H54 (cell line): ENCODE data around the gene JAKMIP1.
A peak's percentile ranks its signal among the peaks of the same experiment; 100 is the strongest.
"Not testable (repeated sequence)": the region's sequence is repeated elsewhere in the genome, so short reads cannot be mapped to it uniquely, and the experiment has no call there.

ENCODE experiments used
- DNase-seq: peaks from one replicate; pipeline ENCODE4 v3.0.0; 2011; ENCODE audit warnings: low spot score, mixed read lengths; ENCODE audit not compliant: insufficient read length
- FAIRE-seq: peaks from 3 replicates; lab custom pipeline; 2011; peaks lifted over from hg19 to GRCh38; lab: Jason Lieb, UNC
- POLR2A ChIP-seq: IDR thresholded peaks from 2 replicates; pipeline ENCODE4 v1.6.1; 2011; ENCODE audit warnings: low read depth, mild to moderate bottlenecking, low read length

Gene JAKMIP1

GRCh38 chr4:6020613-6021012, 179.7 kb downstream of the JAKMIP1 start:
- TF ChIP-seq POLR2A = no peak
- DNase-seq (no peak), FAIRE-seq (no peak)

- DNase-seq = peak; percentile 72
- TF ChIP-seq POLR2A = no peak
These were observed 180.8 kb downstream of the JAKMIP1 start for GRCh38 chr4:6019316-6020263.

GRCh38 chr4:6018331-6018730, 182.0 kb downstream of the JAKMIP1 start, which contains the start of gene C4orf50:
C4orf50 (minus strand) TSS chr4:6018431.
- no peak for DNase-seq
- no peak for TF ChIP-seq POLR2A
- FAIRE-seq = no peak

More at GRCh38 chr4:6019316-6020263, 180.8 kb downstream of the JAKMIP1 start:
- FAIRE-seq = no peak

- FAIRE-seq (no peak), DNase-seq (no peak)
These were observed 182.5 kb downstream of the JAKMIP1 start for GRCh38 chr4:6017800-6018199.

GRCh38 chr4:6017030-6017429, 183.3 kb downstream of the JAKMIP1 start:
- no peak for DNase-seq
- no peak for FAIRE-seq
- no peak for TF ChIP-seq POLR2A

More at GRCh38 chr4:6017800-6018199, 182.5 kb downstream of the JAKMIP1 start:
- no peak for TF ChIP-seq POLR2A

GRCh38 chr4:6013564-6013963, 186.8 kb downstream of the JAKMIP1 start:
- no peak for TF ChIP-seq POLR2A
- DNase-seq = no peak
- no peak for FAIRE-seq

- FAIRE-seq = no peak
- TF ChIP-seq POLR2A = no peak
- DNase-seq = no peak
These were observed 188.1 kb downstream of the JAKMIP1 start for GRCh38 chr4:6012200-6012599.

GRCh38 chr4:6011686-6012085, 188.7 kb downstream of the JAKMIP1 start:
- no peak for FAIRE-seq
- no peak for DNase-seq
- no peak for TF ChIP-seq POLR2A

GRCh38 chr4:6011271-6011671, 189.1 kb downstream of the JAKMIP1 start:
- no peak for TF ChIP-seq POLR2A
- DNase-seq = no peak
- no peak for FAIRE-seq

- TF ChIP-seq POLR2A = no peak
- DNase-seq (no peak), FAIRE-seq (no peak)
These were observed 189.6 kb downstream of the JAKMIP1 start for GRCh38 chr4:6010789-6011188.

GRCh38 chr4:6009452-6009851, 190.9 kb downstream of the JAKMIP1 start:
- DNase-seq (no peak), FAIRE-seq (no peak)
- TF ChIP-seq POLR2A = no peak

GRCh38 chr4:6008766-6009385, 191.5 kb downstream of the JAKMIP1 start:
- no peak for DNase-seq
- no peak for TF ChIP-seq POLR2A
- FAIRE-seq = no peak

GRCh38 chr4:6008092-6008551, 192.2 kb downstream of the JAKMIP1 start:
- DNase-seq (no peak), FAIRE-seq (no peak)
- TF ChIP-seq POLR2A = no peak

GRCh38 chr4:6005175-6005574, 195.2 kb downstream of the JAKMIP1 start:
- DNase-seq = no peak
- TF ChIP-seq POLR2A = no peak
- no peak for FAIRE-seq

- not testable (repeated sequence) for FAIRE-seq, DNase-seq
These were observed 196.9 kb downstream of the JAKMIP1 start for GRCh38 chr4:6003485-6003884.
